ENCODE measurements around the gene ARHGAP24.

DNA sequence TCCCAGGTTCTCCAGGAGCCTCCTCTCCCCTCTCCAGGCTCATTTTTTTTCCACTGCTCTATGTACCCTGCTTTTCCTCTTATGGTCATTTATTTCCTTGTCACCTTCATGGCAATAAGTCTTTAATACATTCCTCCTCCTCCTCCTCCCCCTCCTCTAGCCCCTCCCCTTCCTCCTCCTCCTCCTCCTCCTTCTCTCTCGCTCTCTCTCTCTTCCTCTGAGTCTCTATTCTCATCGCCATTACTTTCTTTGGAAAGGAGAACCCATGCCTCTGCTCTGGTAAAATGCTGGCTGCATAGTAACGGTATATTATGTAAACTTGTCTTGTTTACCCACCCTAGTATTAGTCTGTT is 35.7 kb downstream of the ARHGAP24 start:
- TF ChIP-seq, protein P1, sequence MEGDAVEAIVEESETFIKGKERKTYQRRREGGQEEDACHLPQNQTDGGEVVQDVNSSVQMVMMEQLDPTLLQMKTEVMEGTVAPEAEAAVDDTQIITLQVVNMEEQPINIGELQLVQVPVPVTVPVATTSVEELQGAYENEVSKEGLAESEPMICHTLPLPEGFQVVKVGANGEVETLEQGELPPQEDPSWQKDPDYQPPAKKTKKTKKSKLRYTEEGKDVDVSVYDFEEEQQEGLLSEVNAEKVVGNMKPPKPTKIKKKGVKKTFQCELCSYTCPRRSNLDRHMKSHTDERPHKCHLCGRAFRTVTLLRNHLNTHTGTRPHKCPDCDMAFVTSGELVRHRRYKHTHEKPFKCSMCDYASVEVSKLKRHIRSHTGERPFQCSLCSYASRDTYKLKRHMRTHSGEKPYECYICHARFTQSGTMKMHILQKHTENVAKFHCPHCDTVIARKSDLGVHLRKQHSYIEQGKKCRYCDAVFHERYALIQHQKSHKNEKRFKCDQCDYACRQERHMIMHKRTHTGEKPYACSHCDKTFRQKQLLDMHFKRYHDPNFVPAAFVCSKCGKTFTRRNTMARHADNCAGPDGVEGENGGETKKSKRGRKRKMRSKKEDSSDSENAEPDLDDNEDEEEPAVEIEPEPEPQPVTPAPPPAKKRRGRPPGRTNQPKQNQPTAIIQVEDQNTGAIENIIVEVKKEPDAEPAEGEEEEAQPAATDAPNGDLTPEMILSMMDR (IDR thresholded peaks at IDR 0.05; ENCODE audit: poor library complexity): no peak
- TF ChIP-seq EZH2 (IDR thresholded peaks at IDR 0.05; ENCODE audit: borderline replicate concordance): no peak
